GM12878 (cell line): ENCODE results near the gene ARMH1. TPM values are rescaled to one million over a fixed set of nuclear protein-coding genes. Genes with fewer than 3 reads are reported as not detected.

ENCODE experiments used
- ATAC-seq: fragments of 200-7000 bp; cut with Tn5 transposase; 3 replicates; pipeline ENCODE4 v1.9.1; 2020; ENCODE audit warnings: mild to moderate bottlenecking, moderate library complexity
- BruUV-seq: library from RNA; stranded (reverse); fragments of 400-500 nt; replicated peaks from 2 replicates; lab custom pipeline; 2021; lab: Mats Ljungman, UMichigan
- CTCF ChIA-PET: fragments of 300-600 bp; sonication (Branson Sonifier 250); formaldehyde crosslinking; extraction: SDS; loops from one replicate; lab custom pipeline; 2021; ENCODE audit warnings: inconsistent platforms; lab: Yijun Ruan, JAX
- POLR2A ChIA-PET: fragments of 350-600 bp; formaldehyde crosslinking; extraction: SDS; loops from one replicate; lab custom pipeline; 2021; ENCODE audit warnings: inconsistent platforms; lab: Charles Lee
- RAD21 ChIA-PET: fragments of 300-600 bp; sonication (Branson Sonifier 250); formaldehyde crosslinking; loops from one replicate; lab custom pipeline; 2023; ENCODE audit warnings: antibody characterized with exemption; ENCODE audit not compliant: unreplicated experiment; lab: Charles Lee
- SMC1A ChIA-PET: fragments of 300-600 bp; sonication (Branson Sonifier 250); formaldehyde crosslinking; loops from one replicate; lab custom pipeline; 2023; ENCODE audit not compliant: unreplicated experiment, uncharacterized antibody; lab: Charles Lee
- DNase-seq: peaks from one replicate; pipeline ENCODE4 v3.0.0-alpha.2; 2011; ENCODE audit warnings: low read depth, low spot score
- FAIRE-seq: peaks from 3 replicates; lab custom pipeline; 2011; peaks lifted over from hg19 to GRCh38; lab: Jason Lieb, UNC
- H2AFZ ChIP-seq: 2 replicates; pipeline ENCODE4 v1.6.0; 2011; ENCODE audit warnings: low read depth, low read length, control low read depth; ENCODE audit not compliant: control insufficient read depth
- H3K27ac ChIP-seq: 2 replicates; pipeline ENCODE4 v1.5.1; 2011; ENCODE audit warnings: control low read depth; ENCODE audit not compliant: control insufficient read depth, insufficient read depth
- H3K27me3 ChIP-seq, 2 experiments: replicated peaks in 1 of 2; 2 replicates each; pipeline versions ENCODE4 v1.6.0 to v1.6.1; 2011; ENCODE audit warnings: low read length in 1 of 2; ENCODE audit not compliant: control insufficient read depth in 2 of 2, insufficient read depth in 2 of 2
- H3K36me3 ChIP-seq, 2 experiments: 2 replicates each; pipeline ENCODE4 v1.5.1; 2011; ENCODE audit warnings: low read length in 1 of 2; ENCODE audit not compliant: control insufficient read depth in 2 of 2, insufficient read depth in 2 of 2
- H3K4me1 ChIP-seq: 2 replicates; pipeline ENCODE4 v1.6.1; 2011; ENCODE audit warnings: mild to moderate bottlenecking, low read length, moderate library complexity, mixed read lengths; ENCODE audit not compliant: control insufficient read depth, insufficient read depth
- H3K4me2 ChIP-seq: 2 replicates; pipeline ENCODE4 v1.6.0; 2011; ENCODE audit warnings: control low read depth; ENCODE audit not compliant: control insufficient read depth, insufficient read depth
- H3K4me3 ChIP-seq: fragments of 200-600 bp; sonication (generic); 2 replicates; pipeline ENCODE4 v1.5.1; 2016
- H3K79me2 ChIP-seq: 2 replicates; pipeline ENCODE4 v1.6.0; 2011; ENCODE audit warnings: low read length; ENCODE audit not compliant: control insufficient read depth, insufficient read depth
- H3K9ac ChIP-seq: 2 replicates; pipeline ENCODE4 v1.8.0; 2011; ENCODE audit warnings: low read length, control low read depth, mixed read lengths; ENCODE audit not compliant: control insufficient read depth, insufficient read depth
- H3K9me3 ChIP-seq: replicated peaks from 3 replicates; pipeline ENCODE4 v1.5.1; 2011; ENCODE audit warnings: mild to moderate bottlenecking, low read length; ENCODE audit not compliant: control insufficient read depth, insufficient read depth
- H4K20me1 ChIP-seq: 2 replicates; pipeline ENCODE4 v1.6.0; 2011; ENCODE audit not compliant: control insufficient read depth, insufficient read depth
- CBX5 ChIP-seq: sonication (generic); IDR thresholded peaks from 2 replicates; pipeline ENCODE4 v1.6.1; 2016; ENCODE audit warnings: low read depth, moderate library complexity, mild to moderate bottlenecking, inconsistent platforms
- CHD1 ChIP-seq: IDR thresholded peaks from 2 replicates; pipeline ENCODE4 v1.6.1; 2012; ENCODE audit warnings: low read depth, low read length, improper control_type of control experiment
- ESRRA ChIP-seq: IDR thresholded peaks from 2 replicates; pipeline ENCODE4 v1.6.1; 2012; ENCODE audit warnings: mild to moderate bottlenecking, low read length, improper control_type of control experiment
- PAX8 ChIP-seq: fragments of 450-650 bp; IDR thresholded peaks from 2 replicates; pipeline ENCODE4 v1.6.1; 2017; ENCODE audit warnings: mild to moderate bottlenecking, moderate library complexity
- POLR2A ChIP-seq: IDR thresholded peaks from 2 replicates; pipeline ENCODE4 v1.6.1; 2011; ENCODE audit warnings: low read depth, mild to moderate bottlenecking, low read length
- RUNX3 ChIP-seq: IDR thresholded peaks from 2 replicates; pipeline ENCODE4 v1.6.1; 2012; ENCODE audit warnings: low read length, inconsistent platforms
- WGBS: methylation state at CpG from one replicate; pipeline ENCODE4 v1.1.6; 2016; ENCODE audit warnings: low lambda C conversion rate; ENCODE audit not compliant: insufficient replicate concordance, insufficient coverage; ENCODE audit errors: missing lambda C conversion rate; 5-methylcytosine and 5-hydroxymethylcytosine counted together
- in situ Hi-C: fragments of 300-500 bp; cut with MboI; formaldehyde crosslinking; loops from 9 replicates; pipeline ENCODE4 v1.14.3; 2018; ENCODE audit warnings: mixed read lengths
- intact Hi-C: fragments of 100-400 bp; cut with micrococcal nuclease; formaldehyde crosslinking; loops from one replicate; pipeline ENCODE4 v1.14.2; 2022; ENCODE audit not compliant: unreplicated experiment
- polyA plus RNA-seq, 11 experiments: library from polyadenylated mRNA; depleted of rRNA in 4 of 11; unstranded in 6 of 11; stranded (reverse) in 5 of 11; fragments of >200 nt; fragmentation: Nextera tagmentation in 4 of 11; fragmentation: Illumina TruSeq in 1 of 11; extraction: Ambion mirVana in 4 of 11; extraction: Trizol in 1 of 11; gene quantifications; 1 replicate in 1 of 11; 2 replicates in 10 of 11; pipeline versions ENCODE4 v1.2.1 to v1.2.3, GENCODE V29; 2011 to 2016; ENCODE audit warnings: inconsistent platforms in 2 of 11, missing spikeins in 2 of 11, low read depth in 1 of 11
- total RNA-seq, 4 experiments: library from RNA; depleted of rRNA in 3 of 4; stranded (reverse); fragments of >200 nt in 3 of 4; fragmentation: Illumina TruSeq in 1 of 4; extraction: Trizol in 1 of 4; gene quantifications; 2 replicates each; pipeline versions ENCODE4 v1.2.1 to v1.2.3, GENCODE V29; 2013 to 2021
- TF ChIP-seq, protein P1 (sequence below): fragments of 150-350 bp; IDR thresholded peaks from 2 replicates; pipeline ENCODE4 v1.6.1; 2016; ENCODE audit warnings: low read depth, low read length
- TF ChIP-seq, protein P2 (sequence below): IDR thresholded peaks from 2 replicates; pipeline ENCODE4 v1.6.1; 2012; ENCODE audit warnings: mild to moderate bottlenecking, low read depth, low read length

ARMH1 gene
- total and polyA plus RNA-seq, 10 of the 15 experiments (the other 5 are each of a cell fraction or from before 2014, with no cell fraction given), result 0.93 to 43.9 (median 8.2) TPM

DNA sequence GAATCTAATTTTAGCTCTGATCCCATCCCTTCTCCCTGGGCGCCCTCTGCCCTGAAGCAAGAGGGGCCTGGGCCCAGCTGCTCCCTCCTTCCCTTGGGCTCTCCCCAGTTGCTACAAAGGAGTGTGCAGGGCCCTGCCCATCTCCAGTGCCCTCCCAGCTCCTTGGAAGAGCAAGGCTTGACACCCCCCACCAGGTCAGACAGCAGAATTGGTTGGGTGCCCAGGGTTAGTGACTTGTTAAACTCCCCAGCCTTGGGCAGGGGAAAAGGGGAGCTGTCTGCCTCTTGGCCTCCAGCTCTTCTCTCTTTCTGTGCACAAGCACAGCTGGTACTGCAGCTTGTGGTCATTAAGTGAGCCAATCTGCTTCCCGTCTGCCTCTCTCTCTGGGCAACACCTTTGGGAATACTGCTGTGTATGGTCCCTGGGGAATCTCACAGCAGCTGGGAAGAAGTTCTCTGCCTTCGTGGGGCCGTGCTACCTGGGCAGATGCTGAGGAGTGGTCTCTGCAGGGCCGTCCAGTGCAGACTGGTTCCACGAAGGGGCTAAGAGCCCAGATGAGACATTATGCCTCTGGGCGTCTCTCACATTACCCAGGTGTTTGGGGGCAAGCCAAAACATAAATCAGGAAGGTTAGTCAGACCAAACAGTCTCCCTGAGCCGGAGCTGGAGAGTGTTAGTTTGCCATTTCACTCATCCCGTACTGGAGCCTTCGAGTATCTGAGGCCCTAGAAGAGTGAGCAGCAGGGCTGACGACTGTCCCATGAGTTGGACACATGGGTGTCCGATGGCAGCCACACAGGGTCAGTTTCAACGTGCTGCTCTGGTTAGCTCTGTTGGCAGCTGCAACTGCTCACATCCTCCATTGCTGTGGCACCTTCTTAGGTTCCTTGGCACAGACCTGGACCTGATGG, 37.6 kb upstream of the ARMH1 start:
- Histone ChIP-seq H3K27ac (no peak overlapping the region), H4K20me1 (no peaks in the 10 kb centered on the region), H2AFZ (no peak overlapping the region), H3K36me3 (peaks cover 20 to 33% of the 10 kb centered on the region in 2 experiments), H3K79me2 (peaks cover 19% of the 10 kb centered on the region), H3K9ac (no peak overlapping the region), H3K27me3 (no peaks in the 10 kb centered on the region), H3K9me3 (no peaks in the 10 kb centered on the region), H3K4me3 (no peak overlapping the region), H3K4me2 (no peak overlapping the region), H3K4me1 (no peaks in the 10 kb centered on the region)
- ChIA-PET CTCF (interaction anchor here (0.9 kb wide), 1 partner anchor 15 kb away, joined by 3 read pairs; no protein-coding TSS in a partner anchor), POLR2A (no interaction called here), RAD21 (no interaction called here), SMC1A (no interaction called here)
- intact Hi-C loops (no loop called here), in situ Hi-C loops (no loop called here)
- ATAC-seq, result no peak
- 74% methylated on average over 13 of the region's 13 CpGs for WGBS
- TF ChIP-seq ESRRA (no peak), POLR2A (peak; percentile 39; the same call in 1 of the 2 replicates)
- FAIRE-seq, result no peak
- DNase-seq, result no peak
- no TSS peak for BruUV-seq

DNA sequence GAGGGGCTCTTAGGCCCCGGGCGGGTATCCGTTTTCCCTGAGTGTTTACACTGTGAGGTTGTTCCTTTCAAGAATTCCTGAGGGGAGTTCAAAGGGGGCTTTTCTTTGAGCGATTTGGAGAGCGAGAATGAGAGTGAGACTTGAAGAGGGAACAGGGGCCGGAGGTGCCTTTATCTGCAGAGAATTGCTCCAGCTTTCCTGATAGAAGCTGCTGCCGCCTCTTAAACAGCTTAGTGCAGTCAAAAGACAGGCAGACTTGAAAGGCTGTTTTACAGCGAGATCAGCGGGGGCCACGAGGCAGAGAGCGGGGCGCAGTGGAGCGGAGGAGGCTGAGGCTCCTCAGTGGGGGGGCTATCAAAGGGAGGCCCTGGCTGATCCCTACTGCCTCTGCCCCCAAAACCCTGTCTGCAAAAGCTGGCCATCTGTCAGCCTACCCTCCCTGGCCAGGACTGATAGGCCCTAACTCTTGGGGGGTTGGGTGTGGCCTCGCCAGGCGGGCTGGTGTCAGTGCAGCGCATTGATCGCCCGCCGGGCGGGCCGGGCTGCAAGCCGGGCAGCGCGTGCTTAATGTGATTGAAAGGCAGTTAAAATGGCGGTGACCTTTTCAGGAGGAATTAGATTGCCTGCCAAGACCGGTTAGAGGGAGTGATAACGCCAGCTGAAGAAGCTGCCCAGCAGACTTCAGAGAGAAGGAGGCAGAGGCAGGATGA, 36.7 kb upstream of the ARMH1 start:
- H3K79me2 ChIP-seq, result peaks cover 13% of the 10 kb centered on the region
- ChIA-PET POLR2A (no interaction called here), RAD21 (interaction anchor here (1.2 kb wide), 1 partner anchor 15 kb away, joined by 3 read pairs; no protein-coding TSS in a partner anchor), CTCF (interaction anchor here (1.8 kb wide), 1 partner anchor 10 kb away, joined by 4 read pairs; no protein-coding TSS in a partner anchor), SMC1A (no interaction called here)
- WGBS, result 96% methylated on average over 27 of the region's 27 CpGs
- H3K9ac ChIP-seq, result no peak overlapping the region
- H4K20me1 ChIP-seq, result no peaks in the 10 kb centered on the region
- H3K4me2 ChIP-seq, result no peak overlapping the region
- no peaks in the 10 kb centered on the region for H3K27me3 ChIP-seq
- no peaks in the 10 kb centered on the region for H3K4me1 ChIP-seq
- ATAC-seq (no peak), FAIRE-seq (no peak), DNase-seq (no peak)
- in situ Hi-C loops, result no loop called here
- H3K9me3 ChIP-seq, result no peaks in the 10 kb centered on the region
- peaks cover 22 to 33% of the 10 kb centered on the region in 2 experiments for H3K36me3 ChIP-seq
- no peak overlapping the region for H3K27ac ChIP-seq
- no TSS peak for BruUV-seq
- H3K4me3 ChIP-seq, result no peak overlapping the region
- no peak overlapping the region for H2AFZ ChIP-seq
- intact Hi-C loops, result no loop called here
- TF ChIP-seq, protein P1, sequence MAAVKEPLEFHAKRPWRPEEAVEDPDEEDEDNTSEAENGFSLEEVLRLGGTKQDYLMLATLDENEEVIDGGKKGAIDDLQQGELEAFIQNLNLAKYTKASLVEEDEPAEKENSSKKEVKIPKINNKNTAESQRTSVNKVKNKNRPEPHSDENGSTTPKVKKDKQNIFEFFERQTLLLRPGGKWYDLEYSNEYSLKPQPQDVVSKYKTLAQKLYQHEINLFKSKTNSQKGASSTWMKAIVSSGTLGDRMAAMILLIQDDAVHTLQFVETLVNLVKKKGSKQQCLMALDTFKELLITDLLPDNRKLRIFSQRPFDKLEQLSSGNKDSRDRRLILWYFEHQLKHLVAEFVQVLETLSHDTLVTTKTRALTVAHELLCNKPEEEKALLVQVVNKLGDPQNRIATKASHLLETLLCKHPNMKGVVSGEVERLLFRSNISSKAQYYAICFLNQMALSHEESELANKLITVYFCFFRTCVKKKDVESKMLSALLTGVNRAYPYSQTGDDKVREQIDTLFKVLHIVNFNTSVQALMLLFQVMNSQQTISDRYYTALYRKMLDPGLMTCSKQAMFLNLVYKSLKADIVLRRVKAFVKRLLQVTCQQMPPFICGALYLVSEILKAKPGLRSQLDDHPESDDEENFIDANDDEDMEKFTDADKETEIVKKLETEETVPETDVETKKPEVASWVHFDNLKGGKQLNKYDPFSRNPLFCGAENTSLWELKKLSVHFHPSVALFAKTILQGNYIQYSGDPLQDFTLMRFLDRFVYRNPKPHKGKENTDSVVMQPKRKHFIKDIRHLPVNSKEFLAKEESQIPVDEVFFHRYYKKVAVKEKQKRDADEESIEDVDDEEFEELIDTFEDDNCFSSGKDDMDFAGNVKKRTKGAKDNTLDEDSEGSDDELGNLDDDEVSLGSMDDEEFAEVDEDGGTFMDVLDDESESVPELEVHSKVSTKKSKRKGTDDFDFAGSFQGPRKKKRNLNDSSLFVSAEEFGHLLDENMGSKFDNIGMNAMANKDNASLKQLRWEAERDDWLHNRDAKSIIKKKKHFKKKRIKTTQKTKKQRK, result no peak
- TF ChIP-seq PAX8, result no peak
- TF ChIP-seq, protein P2, sequence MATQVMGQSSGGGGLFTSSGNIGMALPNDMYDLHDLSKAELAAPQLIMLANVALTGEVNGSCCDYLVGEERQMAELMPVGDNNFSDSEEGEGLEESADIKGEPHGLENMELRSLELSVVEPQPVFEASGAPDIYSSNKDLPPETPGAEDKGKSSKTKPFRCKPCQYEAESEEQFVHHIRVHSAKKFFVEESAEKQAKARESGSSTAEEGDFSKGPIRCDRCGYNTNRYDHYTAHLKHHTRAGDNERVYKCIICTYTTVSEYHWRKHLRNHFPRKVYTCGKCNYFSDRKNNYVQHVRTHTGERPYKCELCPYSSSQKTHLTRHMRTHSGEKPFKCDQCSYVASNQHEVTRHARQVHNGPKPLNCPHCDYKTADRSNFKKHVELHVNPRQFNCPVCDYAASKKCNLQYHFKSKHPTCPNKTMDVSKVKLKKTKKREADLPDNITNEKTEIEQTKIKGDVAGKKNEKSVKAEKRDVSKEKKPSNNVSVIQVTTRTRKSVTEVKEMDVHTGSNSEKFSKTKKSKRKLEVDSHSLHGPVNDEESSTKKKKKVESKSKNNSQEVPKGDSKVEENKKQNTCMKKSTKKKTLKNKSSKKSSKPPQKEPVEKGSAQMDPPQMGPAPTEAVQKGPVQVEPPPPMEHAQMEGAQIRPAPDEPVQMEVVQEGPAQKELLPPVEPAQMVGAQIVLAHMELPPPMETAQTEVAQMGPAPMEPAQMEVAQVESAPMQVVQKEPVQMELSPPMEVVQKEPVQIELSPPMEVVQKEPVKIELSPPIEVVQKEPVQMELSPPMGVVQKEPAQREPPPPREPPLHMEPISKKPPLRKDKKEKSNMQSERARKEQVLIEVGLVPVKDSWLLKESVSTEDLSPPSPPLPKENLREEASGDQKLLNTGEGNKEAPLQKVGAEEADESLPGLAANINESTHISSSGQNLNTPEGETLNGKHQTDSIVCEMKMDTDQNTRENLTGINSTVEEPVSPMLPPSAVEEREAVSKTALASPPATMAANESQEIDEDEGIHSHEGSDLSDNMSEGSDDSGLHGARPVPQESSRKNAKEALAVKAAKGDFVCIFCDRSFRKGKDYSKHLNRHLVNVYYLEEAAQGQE, result no peak
- TF ChIP-seq CHD1, result no peak
- no peak for TF ChIP-seq RUNX3
- TF ChIP-seq CBX5, result no peak
